C4-2B (cell line): Measurements from ENCODE around the gene PINLYP.

ENCODE experiments used
- H3K27ac ChIP-seq: fragments of 450-650 bp; 2 replicates; pipeline ENCODE4 v1.5.1; 2017
- ZFX ChIP-seq: fragments of 450-650 bp; IDR thresholded peaks from 2 replicates; pipeline ENCODE4 v1.6.1; 2017
- TF ChIP-seq, protein P1 (sequence below): fragments of 450-650 bp; conservative IDR thresholded peaks from 2 replicates; pipeline ENCODE4 v1.5.1; 2017; ENCODE audit warnings: mild to moderate bottlenecking

The PINLYP gene

DNA sequence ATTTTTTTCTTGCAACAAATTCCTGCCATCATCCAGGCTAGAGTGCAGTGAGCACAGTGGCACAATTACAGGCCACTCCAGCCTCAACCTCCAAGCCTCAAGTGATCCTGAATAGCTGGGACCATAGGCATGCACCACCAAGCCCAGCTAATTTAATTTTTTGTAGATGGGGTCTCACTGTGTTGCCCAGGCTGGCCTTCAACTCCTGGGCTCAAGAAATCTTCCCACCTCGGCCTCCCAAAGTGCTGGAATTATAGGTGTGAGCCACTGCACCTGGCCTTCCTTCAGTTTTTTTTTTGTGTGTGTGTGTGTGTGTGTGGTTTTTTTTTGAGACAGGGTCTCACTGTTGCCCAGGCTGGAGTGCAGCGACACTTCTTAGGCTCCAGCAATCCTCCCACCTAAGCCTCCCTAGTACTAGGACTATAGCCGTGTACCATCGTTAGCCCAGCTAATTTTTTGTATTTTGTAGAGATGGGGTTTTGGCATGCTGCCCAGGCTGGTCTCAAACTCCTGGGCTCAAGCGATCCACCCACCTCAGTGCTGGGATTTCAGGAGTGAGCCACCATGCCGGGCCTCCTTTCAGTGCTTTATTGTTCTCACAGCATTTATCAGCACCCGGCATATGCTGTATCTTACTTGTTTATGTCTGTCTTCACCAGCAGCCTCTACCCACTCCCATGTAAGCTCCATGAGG is 30.4 kb downstream of the PINLYP start:
- TF ChIP-seq ZFX = no peak
- TF ChIP-seq, protein P1, sequence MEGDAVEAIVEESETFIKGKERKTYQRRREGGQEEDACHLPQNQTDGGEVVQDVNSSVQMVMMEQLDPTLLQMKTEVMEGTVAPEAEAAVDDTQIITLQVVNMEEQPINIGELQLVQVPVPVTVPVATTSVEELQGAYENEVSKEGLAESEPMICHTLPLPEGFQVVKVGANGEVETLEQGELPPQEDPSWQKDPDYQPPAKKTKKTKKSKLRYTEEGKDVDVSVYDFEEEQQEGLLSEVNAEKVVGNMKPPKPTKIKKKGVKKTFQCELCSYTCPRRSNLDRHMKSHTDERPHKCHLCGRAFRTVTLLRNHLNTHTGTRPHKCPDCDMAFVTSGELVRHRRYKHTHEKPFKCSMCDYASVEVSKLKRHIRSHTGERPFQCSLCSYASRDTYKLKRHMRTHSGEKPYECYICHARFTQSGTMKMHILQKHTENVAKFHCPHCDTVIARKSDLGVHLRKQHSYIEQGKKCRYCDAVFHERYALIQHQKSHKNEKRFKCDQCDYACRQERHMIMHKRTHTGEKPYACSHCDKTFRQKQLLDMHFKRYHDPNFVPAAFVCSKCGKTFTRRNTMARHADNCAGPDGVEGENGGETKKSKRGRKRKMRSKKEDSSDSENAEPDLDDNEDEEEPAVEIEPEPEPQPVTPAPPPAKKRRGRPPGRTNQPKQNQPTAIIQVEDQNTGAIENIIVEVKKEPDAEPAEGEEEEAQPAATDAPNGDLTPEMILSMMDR = no peak
- no peak overlapping the region for H3K27ac ChIP-seq

- no peak for TF ChIP-seq ZFX
- TF ChIP-seq, protein P1 = no peak
- H3K27ac ChIP-seq = no peak overlapping the region
Observed at GRCh38 chr19:43606569-43607229, 31.1 kb downstream of the PINLYP start.

- no peak overlapping the region for H3K27ac ChIP-seq
- TF ChIP-seq, protein P1 = no peak
- no peak for TF ChIP-seq ZFX
Observed at GRCh38 chr19:43607238-43608205, 31.9 kb downstream of the PINLYP start.

GRCh38 chr19:43609872-43610271 is 34.3 kb downstream of the PINLYP start:
- H3K27ac ChIP-seq = no peak overlapping the region
- no peak for TF ChIP-seq ZFX
- TF ChIP-seq, protein P1 = no peak

DNA sequence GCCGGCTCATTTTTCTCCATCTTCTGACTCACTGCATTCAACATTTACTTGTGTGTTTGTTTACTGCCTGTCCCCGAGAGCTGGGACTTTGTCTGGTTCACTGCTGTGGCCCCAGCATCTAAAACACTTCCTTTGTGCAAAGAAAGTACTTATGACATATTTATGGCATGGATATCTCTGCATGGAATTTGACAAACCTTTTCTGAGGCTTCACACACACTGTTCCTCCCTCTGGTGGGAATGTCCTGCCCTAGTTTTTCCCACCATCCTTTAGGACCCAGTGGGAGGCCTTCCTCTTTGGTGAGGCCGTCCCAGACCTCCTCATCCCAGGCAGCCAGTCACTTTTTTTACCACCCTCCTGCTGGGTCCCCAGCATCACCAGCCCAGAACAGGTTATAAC is 34.9 kb downstream of the PINLYP start:
- TF ChIP-seq, protein P1 = no peak
- TF ChIP-seq ZFX = no peak
- H3K27ac ChIP-seq = no peak overlapping the region

GRCh38 chr19:43611788-43612187 is 36.2 kb downstream of the PINLYP start, which contains the start of gene SRRM5:
TSS of gene SRRM5 (plus strand) at chr19:43612088. CDS start at chr19:43612122, 34 bp downstream.
- TF ChIP-seq, protein P1 = no peak
- no peak for TF ChIP-seq ZFX
- H3K27ac ChIP-seq = no peak within 1 kb of the TSS
